OCI-LY7 (cell line): ENCODE measurements around the gene KLF16. TPM values are rescaled to one million over a fixed set of nuclear protein-coding genes. Genes with fewer than 3 reads are reported as not detected.

Experiments
- BruUV-seq: library from RNA; stranded (reverse); fragments of 400-500 nt; replicated peaks from 2 replicates; lab custom pipeline; 2021; lab: Mats Ljungman, UMichigan
- CTCF ChIA-PET: fragments of 300-600 bp; sonication (Branson Sonifier 250); formaldehyde crosslinking; loops from one replicate; lab custom pipeline; 2022; ENCODE audit warnings: antibody characterized with exemption; ENCODE audit not compliant: unreplicated experiment; lab: Charles Lee
- POLR2A ChIA-PET: fragments of 300-600 bp; sonication (Branson Sonifier 250); formaldehyde crosslinking; loops from one replicate; lab custom pipeline; 2022; ENCODE audit warnings: antibody characterized with exemption; lab: Charles Lee
- DNase-seq: peaks from one replicate; pipeline ENCODE4 v3.0.0-alpha.2; 2015; ENCODE audit warnings: low spot score
- H2AFZ ChIP-seq: fragments of 200-600 bp; sonication (generic), shearing (Covaris generic); 2 replicates; pipeline ENCODE4 v1.6.1; 2014; ENCODE audit warnings: mild to moderate bottlenecking, antibody characterized with exemption, low read length, moderate library complexity
- H3K27ac ChIP-seq: fragments of 200-600 bp; sonication (generic); 2 replicates; pipeline ENCODE4 v1.5.1; 2014; ENCODE audit warnings: mixed run types, low read depth, mild to moderate bottlenecking, moderate library complexity, low read length, inconsistent platforms; ENCODE audit not compliant: poor library complexity, severe bottlenecking
- H3K36me3 ChIP-seq: fragments of 200-600 bp; sonication (generic); 2 replicates; pipeline ENCODE4 v1.6.1; 2014; ENCODE audit warnings: mild to moderate bottlenecking, antibody characterized with exemption, low read length, moderate library complexity, mixed read lengths; ENCODE audit not compliant: insufficient read depth
- H3K4me1 ChIP-seq: fragments of 200-600 bp; sonication (generic); 2 replicates; pipeline ENCODE4 v1.5.1; 2014; ENCODE audit warnings: mild to moderate bottlenecking, low read length; ENCODE audit not compliant: insufficient read depth, poor library complexity, severe bottlenecking
- H3K4me2 ChIP-seq: fragments of 200-600 bp; sonication (generic); 2 replicates; pipeline ENCODE4 v1.6.1; 2014; ENCODE audit warnings: mild to moderate bottlenecking, low read length
- H3K4me3 ChIP-seq: fragments of 200-600 bp; sonication (generic); 2 replicates; pipeline ENCODE4 v1.5.1; 2014; ENCODE audit warnings: mild to moderate bottlenecking, low read depth, low read length; ENCODE audit not compliant: poor library complexity, severe bottlenecking
- H3K79me2 ChIP-seq: fragments of 200-600 bp; sonication (generic); 2 replicates; pipeline ENCODE4 v1.6.1; 2016; ENCODE audit warnings: low read depth, mild to moderate bottlenecking, low read length, moderate library complexity, mixed read lengths; ENCODE audit not compliant: insufficient read depth
- H3K9me2 ChIP-seq: fragments of 200-600 bp; sonication (generic); 2 replicates; pipeline ENCODE4 v1.6.1; 2016; ENCODE audit warnings: mild to moderate bottlenecking, low read length, mixed read lengths; ENCODE audit not compliant: insufficient read depth
- H3K9me3 ChIP-seq: fragments of 200-600 bp; sonication (generic); 2 replicates; pipeline ENCODE4 v1.6.1; 2014; ENCODE audit warnings: mild to moderate bottlenecking, mixed run types, low read length, mixed read lengths
- H4K20me1 ChIP-seq: fragments of 200-600 bp; sonication (generic); 2 replicates; pipeline ENCODE4 v1.6.1; 2014; ENCODE audit warnings: mild to moderate bottlenecking, antibody characterized with exemption, low read length, moderate library complexity, mixed read lengths; ENCODE audit not compliant: insufficient read depth
- CTCF ChIP-seq: fragments of 200-600 bp; sonication (generic); conservative IDR thresholded peaks from 2 replicates; pipeline ENCODE4 v1.5.1; 2014; ENCODE audit warnings: mild to moderate bottlenecking, antibody characterized with exemption, low read length, moderate library complexity, mixed read lengths
- EZH2phosphoT487 ChIP-seq: fragments of 200-600 bp; sonication (generic); IDR thresholded peaks from 2 replicates; pipeline ENCODE4 v1.6.1; 2018; ENCODE audit warnings: low read depth, borderline replicate concordance, mild to moderate bottlenecking, mixed run types, antibody characterized with exemption, low read length, moderate library complexity, mixed read lengths
- intact Hi-C: fragments of 100-400 bp; cut with micrococcal nuclease; formaldehyde crosslinking; loops from one replicate; pipeline ENCODE4 v1.10.0; 2022; ENCODE audit not compliant: unreplicated experiment
- total RNA-seq, 2 experiments: library from RNA; depleted of rRNA in 1 of 2; stranded (reverse); fragments of >200 nt in 1 of 2; shearing (Covaris generic) in 1 of 2; gene quantifications; 2 replicates each; pipeline ENCODE4 v1.2.3, GENCODE V29; 2014 to 2022

The KLF16 gene
- total RNA-seq, 2 experiments from 2014 or later = 9.6 to 44.4 TPM

GRCh38 chr19:1806184-1807029 is 57.0 kb downstream of the KLF16 start:
- POLR2A ChIA-PET = no interaction called here

GRCh38 chr19:1805401-1806183 is 57.8 kb downstream of the KLF16 start:
- no TSS peak for BruUV-seq

More at GRCh38 chr19:1806184-1807029, 57.0 kb downstream of the KLF16 start:
- TF ChIP-seq CTCF (no peak), EZH2phosphoT487 (no peak)
- intact Hi-C loops = no loop called here
- Histone ChIP-seq H3K79me2 (no peaks in the 10 kb centered on the region), H3K27ac (no peak overlapping the region), H3K4me2 (no peak overlapping the region), H3K36me3 (no peaks in the 10 kb centered on the region), H3K4me3 (no peak overlapping the region), H4K20me1 (no peaks in the 10 kb centered on the region), H3K9me3 (no peaks in the 10 kb centered on the region), H2AFZ (no peak overlapping the region), H3K9me2 (no peaks in the 10 kb centered on the region), H3K4me1 (peaks cover 3% of the 10 kb centered on the region)
- no TSS peak for BruUV-seq
- CTCF ChIA-PET = no interaction called here
- DNase-seq = no peak

More at GRCh38 chr19:1805401-1806183, 57.8 kb downstream of the KLF16 start:
- POLR2A ChIA-PET = no interaction called here
- Histone ChIP-seq H3K4me3 (no peak overlapping the region), H3K9me2 (no peaks in the 10 kb centered on the region), H4K20me1 (no peaks in the 10 kb centered on the region), H3K79me2 (no peaks in the 10 kb centered on the region), H3K27ac (no peak overlapping the region), H3K36me3 (no peaks in the 10 kb centered on the region), H2AFZ (no peak overlapping the region), H3K4me2 (no peak overlapping the region), H3K9me3 (no peaks in the 10 kb centered on the region), H3K4me1 (no peaks in the 10 kb centered on the region)
- CTCF ChIA-PET = no interaction called here
- DNase-seq = no peak
- intact Hi-C loops = no loop called here
- no peak for TF ChIP-seq EZH2phosphoT487
- TF ChIP-seq CTCF = no peak
